Keratinocyte (primary cell): ENCODE results near the gene TACR1. TPM values are rescaled to one million over a fixed set of nuclear protein-coding genes. Genes with fewer than 3 reads are reported as not detected.

Source experiments
- DNase-seq: peaks from one replicate; pipeline ENCODE4 v3.0.0-alpha.2; 2011; ENCODE audit warnings: low read depth, missing footprints, low spot score
- FAIRE-seq: peaks from 2 replicates; lab custom pipeline; 2011; peaks lifted over from hg19 to GRCh38; lab: Jason Lieb, UNC
- H2AFZ ChIP-seq: 2 replicates; pipeline ENCODE4 v1.6.0; 2012; ENCODE audit warnings: low read length, control low read depth, inconsistent platforms; ENCODE audit not compliant: control insufficient read depth
- H3K27ac ChIP-seq: 2 replicates; pipeline ENCODE4 v1.5.1; 2011; ENCODE audit warnings: low read length; ENCODE audit not compliant: control insufficient read depth, insufficient read depth
- H3K27me3 ChIP-seq: 3 replicates; pipeline ENCODE4 v1.6.0; 2011; ENCODE audit warnings: low read length; ENCODE audit not compliant: control insufficient read depth, insufficient read depth; ENCODE audit errors: extremely low read depth
- H3K36me3 ChIP-seq, 2 experiments: 2 replicates in 1 of 2; 3 replicates in 1 of 2; pipeline ENCODE4 v1.5.1; 2011; ENCODE audit warnings: low read length in 2 of 2, mild to moderate bottlenecking in 1 of 2; ENCODE audit not compliant: control insufficient read depth in 2 of 2, insufficient read depth in 2 of 2; ENCODE audit errors: extremely low read depth in 1 of 2
- H3K4me1 ChIP-seq: 3 replicates; pipeline ENCODE4 v1.5.1; 2011; ENCODE audit warnings: low read length; ENCODE audit not compliant: control insufficient read depth, insufficient read depth; ENCODE audit errors: extremely low read depth
- H3K4me2 ChIP-seq: 3 replicates; pipeline ENCODE4 v1.6.0; 2011; ENCODE audit warnings: low read depth, low read length; ENCODE audit not compliant: control insufficient read depth, insufficient read depth; ENCODE audit errors: extremely low read depth
- H3K4me3 ChIP-seq, 3 experiments: fragments of 200-600 bp in 1 of 3; sonication (generic) in 1 of 3; 2 replicates in 2 of 3; 3 replicates in 1 of 3; pipeline ENCODE4 v1.5.1; 2011 to 2016; ENCODE audit warnings: low read length in 3 of 3, mild to moderate bottlenecking in 3 of 3, control low read depth in 2 of 3, inconsistent platforms in 1 of 3, low read depth in 1 of 3, mixed read lengths in 1 of 3, mixed run types in 1 of 3, moderate library complexity in 1 of 3; ENCODE audit not compliant: control insufficient read depth in 2 of 3, insufficient read depth in 2 of 3; ENCODE audit errors: extremely low read depth in 1 of 3
- H3K79me2 ChIP-seq: 2 replicates; pipeline ENCODE4 v1.6.0; 2012; ENCODE audit warnings: low read length; ENCODE audit not compliant: control insufficient read depth, insufficient read depth
- H3K9ac ChIP-seq: 3 replicates; pipeline ENCODE4 v1.6.0; 2011; ENCODE audit warnings: low read length; ENCODE audit not compliant: control insufficient read depth, insufficient read depth; ENCODE audit errors: extremely low read depth
- H3K9me1 ChIP-seq: 3 replicates; pipeline ENCODE4 v1.6.0; 2011; ENCODE audit warnings: low read length; ENCODE audit not compliant: control insufficient read depth, insufficient read depth; ENCODE audit errors: extremely low read depth
- H3K9me3 ChIP-seq: 2 replicates; pipeline ENCODE4 v1.5.1; 2012; ENCODE audit warnings: low read depth, low read length; ENCODE audit not compliant: control insufficient read depth
- H4K20me1 ChIP-seq: 3 replicates; pipeline ENCODE4 v1.6.0; 2011; ENCODE audit warnings: low read length; ENCODE audit not compliant: control insufficient read depth, insufficient read depth; ENCODE audit errors: extremely low read depth
- CTCF ChIP-seq, 3 experiments: IDR thresholded peaks in 1 of 3; conservative IDR thresholded peaks in 1 of 3; optimal IDR thresholded peaks in 1 of 3; 2 replicates in 2 of 3; 3 replicates in 1 of 3; pipeline versions ENCODE3 to v1.5.1; 2011; ENCODE audit warnings: low read length in 3 of 3, mild to moderate bottlenecking in 3 of 3, moderate library complexity in 2 of 3, control low read depth in 1 of 3, inconsistent platforms in 1 of 3; ENCODE audit not compliant: insufficient read depth in 2 of 3; ENCODE audit errors: extremely low read depth in 1 of 3
- EZH2 ChIP-seq: IDR thresholded peaks from one replicate; pipeline ENCODE4 v1.6.1; 2012; ENCODE audit warnings: inconsistent platforms, mild to moderate bottlenecking, low read length, moderate library complexity
- dilution Hi-C: fragments of 300-500 bp; cut with MboI; formaldehyde crosslinking; loops from one replicate; pipeline ENCODE4 v1.7.0; 2020; ENCODE audit warnings: low sequenced_read_pairs; ENCODE audit not compliant: extremely low pct_ligation_motif_present
- polyA plus RNA-seq, 5 experiments: library from polyadenylated mRNA; depleted of rRNA in 3 of 5; stranded (reverse) in 3 of 5; stranded (forward) in 1 of 5; unstranded in 1 of 5; fragments of >200 nt; gene quantifications; 1 replicate in 1 of 5; 2 replicates in 3 of 5; 3 replicates in 1 of 5; pipeline versions ENCODE4 v1.2.1 to v1.2.3, GENCODE V29; 2011 to 2012; ENCODE audit warnings: missing spikeins in 2 of 5, low read depth in 1 of 5, low replicate concordance in 1 of 5

Gene TACR1
- polyA plus RNA-seq, 1 donor (not counting 4 experiments of a cell fraction or from before 2014, with no cell fraction given) = not detected

- Histone ChIP-seq H3K9ac (no peak overlapping the region), H3K9me1 (no peaks in the 10 kb centered on the region), H3K4me2 (no peak overlapping the region), H2AFZ (no peak overlapping the region), H3K9me3 (no peaks in the 10 kb centered on the region), H3K4me1 (no peaks in the 10 kb centered on the region), H3K27me3 (no peaks in the 10 kb centered on the region), H4K20me1 (no peaks in the 10 kb centered on the region), H3K27ac (no peak overlapping the region), H3K4me3 (no peak overlapping the region), H3K79me2 (no peaks in the 10 kb centered on the region), H3K36me3 (no peaks in the 10 kb centered on the region)
- no peak for FAIRE-seq
- dilution Hi-C loops = no loop called here
- TF ChIP-seq CTCF (optimal IDR thresholded peaks at IDR 0.05 in 1 of 3, IDR thresholded peaks at IDR 0.05 in 1 of 3, conservative IDR thresholded peaks at IDR 0.05 in 1 of 3; ENCODE audit: extremely low read depth in 1 of 3, insufficient read depth in 2 of 3, low read length in 3 of 3) = no peak
- DNase-seq = no peak
Measured at GRCh38 chr2:75182606-75183005, 16.7 kb downstream of the TACR1 start.

DNA sequence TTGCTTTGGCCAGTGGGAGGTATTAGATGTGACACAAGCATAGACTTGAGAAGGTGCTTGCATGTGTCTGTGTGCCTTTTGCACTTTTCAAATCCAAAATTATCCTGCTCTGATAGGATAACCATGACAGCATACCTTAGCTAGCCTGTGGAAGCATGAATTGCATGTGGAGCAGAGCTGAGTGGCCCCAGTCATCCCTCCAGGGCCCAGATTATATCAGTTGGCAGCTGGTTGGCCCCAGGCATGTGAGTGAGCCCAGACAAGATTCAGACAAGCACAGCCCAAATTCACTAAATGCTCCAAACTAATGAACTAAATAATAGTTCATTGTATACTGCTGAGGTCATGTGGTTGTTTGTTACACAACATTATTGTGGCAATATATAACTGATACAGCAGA lies 18.8 kb downstream of the TACR1 start:
- peak; percentile 13 for FAIRE-seq

More for the DNA sequence above, 18.8 kb downstream of the TACR1 start:
- no peak for DNase-seq
- TF ChIP-seq EZH2 = no peak
- TF ChIP-seq CTCF (optimal IDR thresholded peaks at IDR 0.05 in 1 of 3, IDR thresholded peaks at IDR 0.05 in 1 of 3, conservative IDR thresholded peaks at IDR 0.05 in 1 of 3; ENCODE audit: extremely low read depth in 1 of 3, insufficient read depth in 2 of 3, low read length in 3 of 3) = no peak
- no peaks in the 10 kb centered on the region for H3K9me1 ChIP-seq
- H3K4me2 ChIP-seq = no peak overlapping the region
- H3K36me3 ChIP-seq = no peaks in the 10 kb centered on the region
- H2AFZ ChIP-seq = no peak overlapping the region
- no peaks in the 10 kb centered on the region for H3K4me1 ChIP-seq
- H3K9ac ChIP-seq = no peak overlapping the region
- H3K27ac ChIP-seq = no peak overlapping the region
- no peaks in the 10 kb centered on the region for H3K79me2 ChIP-seq
- no peaks in the 10 kb centered on the region for H3K9me3 ChIP-seq
- dilution Hi-C loops = no loop called here
- no peaks in the 10 kb centered on the region for H3K27me3 ChIP-seq
- H4K20me1 ChIP-seq = no peaks in the 10 kb centered on the region
- H3K4me3 ChIP-seq = no peak overlapping the region
